ENCODE results near the gene CCDC192.
"Not testable (repeated sequence)": the region's sequence is repeated elsewhere in the genome, so short reads cannot be mapped to it uniquely, and the experiment has no call there.

The CCDC192 gene

DNA sequence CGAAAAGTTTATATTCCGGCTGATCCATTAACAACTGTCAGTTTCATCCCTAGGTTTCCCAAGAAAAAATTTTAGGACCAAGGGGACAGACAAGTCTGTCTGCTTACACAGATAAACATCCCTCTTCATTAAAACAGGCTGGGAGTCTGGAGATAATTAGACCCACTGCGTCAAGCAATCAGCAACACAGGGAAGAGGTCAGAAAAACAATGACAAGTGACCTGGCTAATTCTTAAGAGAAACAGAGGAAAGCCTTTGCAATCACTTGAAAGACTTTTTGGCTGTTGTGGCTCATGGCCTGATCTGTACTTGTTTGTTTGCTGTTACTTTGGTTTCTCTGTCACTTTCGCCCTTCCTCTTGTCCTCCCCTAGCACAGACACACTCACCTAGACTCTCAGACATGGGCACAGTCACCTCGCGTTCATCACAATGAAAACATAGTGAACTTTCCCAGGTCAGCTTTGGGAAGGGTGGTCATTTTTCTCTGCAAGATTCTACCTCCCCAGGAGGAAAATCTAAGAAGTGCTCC is 2.9 kb upstream of the CCDC192 start:
- no peak for DNase-seq

DNA sequence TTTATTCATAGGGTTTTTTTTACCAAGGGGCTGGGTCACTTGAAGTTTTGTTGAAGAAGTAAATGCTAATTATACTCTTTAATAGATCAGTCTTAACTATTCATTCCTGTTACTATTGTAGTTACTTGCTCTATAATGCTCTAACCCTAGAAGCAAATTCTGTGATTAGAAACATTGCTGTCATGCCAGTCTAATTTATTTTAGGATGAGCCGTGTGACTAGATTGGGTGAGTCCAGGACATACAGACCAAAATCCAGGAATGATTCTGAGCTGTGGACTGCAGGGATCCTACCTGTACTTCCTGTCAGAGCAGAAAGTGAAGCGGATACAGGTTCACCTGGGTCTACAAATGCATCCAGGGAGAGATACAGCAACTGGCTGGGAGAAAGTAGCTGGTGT is 757 bp upstream of the CCDC192 start:
- DNase-seq = no peak

- DNase-seq = no peak
Measured at GRCh38 chr5:127705120-127705892, 2.1 kb downstream of the CCDC192 start.

GRCh38 chr5:127706691-127707090 is 3.5 kb downstream of the CCDC192 start:
- no peak for DNase-seq

GRCh38 chr5:127707209-127707608 is 4.0 kb downstream of the CCDC192 start:
- no peak for DNase-seq

- DNase-seq = not testable (repeated sequence)
Measured at GRCh38 chr5:127713083-127713482, 9.9 kb downstream of the CCDC192 start.

DNA sequence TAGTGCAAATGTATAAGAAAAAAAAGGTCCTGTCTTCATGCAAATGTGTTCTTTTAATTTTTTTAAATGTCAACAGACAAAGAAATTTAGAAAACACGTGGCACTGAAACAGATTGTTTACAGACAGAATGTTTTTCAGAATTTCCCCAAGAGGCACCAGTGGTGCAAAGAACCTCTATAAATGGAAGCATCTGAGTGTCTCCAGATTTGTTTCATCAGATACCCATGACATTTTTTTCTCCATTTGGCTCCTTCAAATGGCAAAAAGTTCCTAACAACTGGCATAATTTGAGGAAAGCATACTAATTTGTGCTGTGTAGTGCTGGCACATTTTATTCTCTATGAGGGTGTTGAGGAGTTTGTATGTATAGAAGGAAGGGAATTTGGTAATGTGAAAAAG is 15.0 kb downstream of the CCDC192 start:
- DNase-seq = no peak

- no peak for DNase-seq
Measured at GRCh38 chr5:127723571-127723970, 20.4 kb downstream of the CCDC192 start.

GRCh38 chr5:127725673-127726072 is 22.5 kb downstream of the CCDC192 start:
- no peak for DNase-seq

- no peak for DNase-seq
Measured at GRCh38 chr5:127732963-127733362, 29.8 kb downstream of the CCDC192 start.

GRCh38 chr5:127739348-127739747 is 36.2 kb downstream of the CCDC192 start:
- not testable (repeated sequence) for DNase-seq

DNA sequence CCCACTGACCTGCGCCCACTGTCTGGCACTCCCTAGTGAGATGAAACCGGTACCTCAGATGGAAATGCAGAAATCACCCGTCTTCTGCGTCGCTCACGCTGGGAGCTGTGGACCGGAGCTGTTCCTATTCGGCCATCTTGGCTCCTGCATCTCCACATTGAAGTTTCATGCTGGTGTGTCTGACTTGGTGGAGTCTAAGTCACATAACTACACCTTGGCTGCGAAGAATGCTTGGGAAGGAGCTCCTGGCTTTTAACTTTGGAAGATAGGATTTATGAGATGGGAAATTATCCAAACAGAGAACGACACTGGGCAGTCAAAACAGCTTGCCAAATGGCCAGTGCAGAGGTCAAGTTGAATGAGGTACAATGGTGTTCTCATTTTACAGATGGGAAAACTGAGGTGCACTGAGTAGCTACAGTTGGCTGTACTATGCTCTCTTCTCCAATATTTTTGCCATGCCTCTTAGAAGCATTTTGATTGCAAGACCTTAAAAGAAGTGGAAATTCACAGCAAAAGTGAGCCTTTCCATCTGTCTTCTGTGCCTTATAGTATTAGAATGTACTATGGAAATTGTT is 36.7 kb downstream of the CCDC192 start:
- DNase-seq = no peak

- no peak for DNase-seq
Measured at GRCh38 chr5:127741412-127741811, 38.2 kb downstream of the CCDC192 start.

DNA sequence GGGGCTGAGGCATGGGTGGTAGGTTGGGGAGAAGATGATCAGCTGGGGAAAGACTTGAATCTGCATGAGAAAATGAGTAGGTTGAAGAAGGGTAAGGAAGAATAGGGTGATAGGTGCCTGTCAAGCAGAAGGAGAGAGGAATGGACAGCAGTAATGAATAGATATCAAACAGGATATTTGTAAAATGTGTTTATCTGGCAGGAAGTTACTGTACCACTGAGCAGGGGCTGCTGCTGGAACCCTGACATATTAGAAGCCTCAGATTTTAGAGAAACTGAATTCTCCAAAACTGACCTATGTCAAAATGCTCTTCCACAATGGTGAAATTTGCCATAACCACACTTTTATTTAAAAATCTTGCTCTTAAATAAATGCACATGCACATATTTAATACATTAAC is 41.0 kb downstream of the CCDC192 start:
- DNase-seq = no peak

DNA sequence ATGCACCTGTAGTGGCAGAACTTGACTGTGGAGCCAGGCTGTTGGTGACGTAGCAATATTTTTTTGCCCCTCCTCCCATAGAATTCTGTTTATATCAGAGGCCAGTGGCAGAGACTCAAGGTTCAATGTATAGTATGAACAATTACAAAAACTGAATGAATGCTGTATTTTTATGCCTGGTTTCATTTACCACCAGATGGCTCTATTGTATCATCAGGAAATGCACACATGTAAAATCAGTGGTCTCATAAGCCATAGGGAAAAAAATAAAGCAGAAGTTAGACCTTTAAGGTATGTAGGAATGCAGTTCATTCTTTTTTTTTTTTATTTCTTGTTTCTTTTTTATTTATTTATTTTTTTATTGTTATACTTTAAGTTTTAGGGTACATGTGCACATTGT is 43.6 kb downstream of the CCDC192 start:
- no peak for DNase-seq

GRCh38 chr5:127752503-127753265 is 49.5 kb downstream of the CCDC192 start:
- DNase-seq = not testable (repeated sequence)

- DNase-seq = no peak
Measured at GRCh38 chr5:127754259-127754658, 51.1 kb downstream of the CCDC192 start.

GRCh38 chr5:127754706-127755105 is 51.5 kb downstream of the CCDC192 start:
- DNase-seq = no peak

DNA sequence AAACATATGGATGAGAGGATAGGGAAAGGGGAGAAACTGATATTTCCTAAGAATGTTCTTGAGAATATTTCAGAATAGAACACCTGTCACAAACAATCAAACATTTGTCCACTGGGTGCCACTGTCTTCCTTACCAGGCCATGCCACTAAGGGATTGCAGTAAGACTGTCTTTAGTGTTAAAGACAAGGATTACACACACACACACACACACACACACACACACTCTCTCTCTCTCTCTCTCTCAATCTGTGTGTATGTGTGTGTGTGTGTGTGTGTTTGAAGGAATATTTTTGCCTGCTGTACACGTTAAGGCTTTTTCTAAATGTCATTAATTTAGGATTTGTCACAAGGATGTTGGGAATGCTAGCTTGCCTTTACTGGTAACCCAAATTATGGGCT is 54.4 kb downstream of the CCDC192 start:
- DNase-seq = peak; percentile 10

DNA sequence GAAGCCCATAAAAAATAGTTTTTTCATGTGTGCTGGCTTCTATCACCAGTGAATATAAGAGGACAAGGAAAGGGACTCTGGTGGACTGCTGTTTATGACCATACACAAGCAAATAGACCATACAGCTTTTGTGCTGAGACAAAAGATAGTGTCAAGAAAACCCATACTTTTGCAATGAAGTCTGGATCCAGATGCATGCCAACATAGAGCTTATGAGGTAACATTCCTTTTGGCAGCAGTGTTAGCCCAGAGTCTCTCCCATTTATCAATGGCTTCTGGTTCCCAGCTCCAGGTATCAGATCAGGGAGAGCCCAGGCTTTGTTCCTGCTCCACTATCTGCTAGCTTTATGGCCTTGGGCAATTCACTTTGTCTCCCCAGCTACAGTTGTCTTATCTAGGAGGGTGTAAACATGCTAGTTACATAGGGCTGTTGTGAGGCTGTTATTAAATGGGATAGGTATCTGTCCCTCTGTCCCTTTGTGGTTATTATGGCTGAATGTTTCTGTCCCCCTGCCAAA is 55.6 kb downstream of the CCDC192 start:
- DNase-seq = no peak

GRCh38 chr5:127761869-127762268 is 58.7 kb downstream of the CCDC192 start:
- no peak for DNase-seq

- DNase-seq = no peak
Measured at GRCh38 chr5:127762412-127762811, 59.2 kb downstream of the CCDC192 start.

DNA sequence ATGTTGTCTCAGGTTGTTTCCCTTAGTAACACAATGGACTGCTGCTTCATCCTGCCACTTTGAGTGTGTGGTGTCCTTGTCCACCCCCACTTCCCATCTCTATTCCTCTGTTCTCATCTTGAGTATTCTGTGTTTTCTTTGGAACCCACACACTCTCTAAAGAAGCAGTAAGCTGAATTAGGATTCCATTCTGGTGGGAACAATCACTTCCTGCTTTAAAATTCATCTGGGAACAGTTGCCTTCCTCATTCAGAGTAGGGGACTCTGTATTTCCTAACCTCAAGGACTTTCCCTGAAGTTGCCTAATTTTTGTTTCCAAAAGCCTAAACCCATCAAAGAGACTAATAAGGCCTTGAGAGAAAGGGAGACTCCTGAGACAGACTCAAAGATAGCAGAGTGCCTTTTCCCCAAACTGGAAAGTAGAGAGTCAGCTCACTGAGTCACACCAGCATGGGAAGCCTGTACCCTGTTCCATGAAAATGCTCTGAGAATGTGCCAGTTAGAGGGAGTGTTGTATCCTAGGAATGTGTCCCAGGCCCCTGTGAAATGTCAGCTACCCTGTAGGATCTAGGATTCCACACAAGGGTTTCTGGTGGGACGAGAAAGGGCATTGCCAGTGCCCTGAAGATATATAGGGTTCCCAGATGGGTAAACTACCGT is 63.6 kb downstream of the CCDC192 start:
- no peak for DNase-seq

Data from stimulated activated CD4-positive, alpha-beta T cell treated with anti-CD3 and anti-CD28 coated beads, Interleukin-1b, Interleukin-23, amount 100 ng/mL, for 48 hours (primary cell).